NCI-H146 treated with DMSO at 0.1 percent for 48 hours (cell line): ENCODE measurements around the gene NRXN3.

Experiments
- DNase-seq: peaks from one replicate; lab custom pipeline; 2025; ENCODE audit not compliant: unreplicated experiment; lab: John Stamatoyannopoulos, UW

The NRXN3 gene

DNA sequence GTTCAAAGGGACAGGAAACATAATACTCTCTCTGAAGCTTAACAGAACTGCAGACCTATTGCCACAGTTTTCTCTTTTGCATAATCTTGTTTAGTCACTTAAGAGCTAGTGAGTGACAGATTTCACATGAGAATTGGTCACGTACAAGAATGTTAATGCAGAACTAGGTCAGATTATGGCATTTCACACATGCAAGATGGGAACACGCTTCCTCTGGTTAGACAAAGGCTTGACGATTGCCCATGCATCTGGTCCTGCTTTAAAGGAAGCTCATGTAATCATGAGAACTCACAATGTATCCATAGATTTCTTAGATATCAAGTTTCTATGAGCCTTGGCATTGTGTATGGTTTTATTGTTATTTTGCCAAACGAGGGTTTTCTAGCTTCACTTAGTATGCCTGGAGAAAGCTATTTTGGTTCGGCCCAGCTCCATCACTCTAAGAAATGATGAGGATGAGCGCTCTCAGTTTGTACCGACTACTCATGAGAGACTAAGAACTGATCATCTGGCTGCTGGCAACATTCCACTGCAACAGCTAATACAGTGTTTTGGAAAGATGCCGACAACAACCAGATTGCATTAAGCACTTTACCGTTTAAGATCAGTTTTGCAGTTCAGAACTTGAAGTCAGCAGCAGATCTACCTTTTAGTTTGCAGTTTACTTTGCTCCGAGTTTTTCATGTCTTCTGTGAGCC lies 1661.2 kb downstream of the NRXN3 start:
- no peak for DNase-seq

DNA sequence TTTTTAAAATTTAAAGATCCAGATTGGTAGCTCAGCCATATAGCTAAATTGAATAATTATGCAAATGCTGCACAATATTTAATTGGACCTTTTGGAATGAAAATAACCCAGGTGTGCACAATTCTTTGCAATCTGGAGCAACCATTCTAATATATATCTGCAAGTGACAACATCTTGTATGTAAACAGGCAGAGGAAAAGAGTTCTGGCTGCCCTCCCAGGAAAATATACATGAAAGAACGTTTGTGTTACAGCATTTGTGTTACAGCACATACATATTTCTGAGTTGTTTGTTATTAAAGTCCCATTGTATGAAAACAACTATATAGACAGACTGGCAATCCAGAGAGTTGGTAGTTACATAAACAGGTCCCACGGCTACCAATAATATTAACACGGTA lies 1663.6 kb downstream of the NRXN3 start:
- no peak for DNase-seq

DNA sequence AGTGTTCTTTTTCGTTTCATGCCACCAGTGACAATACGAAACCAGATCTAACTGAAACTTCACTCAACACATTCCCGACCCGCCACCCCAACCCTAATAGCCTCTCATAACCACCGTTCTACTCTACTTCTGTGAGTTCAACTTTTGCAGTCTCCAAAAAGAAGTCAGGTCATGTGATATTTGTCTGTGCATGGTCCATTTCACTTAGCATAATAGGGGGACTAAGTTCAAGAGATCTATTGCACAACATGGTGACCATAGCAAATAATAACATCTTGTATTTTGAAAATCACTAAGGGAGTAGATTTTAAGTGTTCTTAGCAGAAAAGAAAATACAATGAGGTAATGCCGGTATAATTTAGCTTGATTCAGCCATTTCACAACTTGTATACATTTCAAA lies 1664.7 kb downstream of the NRXN3 start:
- no peak for DNase-seq

DNA sequence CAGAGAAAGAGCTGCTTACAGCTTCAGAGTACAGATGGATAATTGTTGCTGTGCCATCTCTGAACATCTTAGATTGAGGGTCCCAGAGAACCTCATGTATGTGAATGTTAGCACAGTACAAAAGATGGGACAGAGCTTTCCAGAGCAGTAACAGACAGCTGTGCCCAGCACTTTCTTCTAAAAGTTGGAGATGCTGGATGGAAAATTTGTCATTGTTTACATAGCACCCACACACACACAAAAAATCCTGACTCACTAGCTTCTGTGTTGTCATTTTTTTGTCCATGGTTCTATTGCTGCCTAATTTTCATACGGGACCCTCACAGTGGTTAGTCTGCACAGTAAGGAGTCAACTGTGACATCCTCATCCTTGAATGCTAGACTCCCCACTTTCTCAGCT lies 1666.4 kb downstream of the NRXN3 start:
- no peak for DNase-seq

DNA sequence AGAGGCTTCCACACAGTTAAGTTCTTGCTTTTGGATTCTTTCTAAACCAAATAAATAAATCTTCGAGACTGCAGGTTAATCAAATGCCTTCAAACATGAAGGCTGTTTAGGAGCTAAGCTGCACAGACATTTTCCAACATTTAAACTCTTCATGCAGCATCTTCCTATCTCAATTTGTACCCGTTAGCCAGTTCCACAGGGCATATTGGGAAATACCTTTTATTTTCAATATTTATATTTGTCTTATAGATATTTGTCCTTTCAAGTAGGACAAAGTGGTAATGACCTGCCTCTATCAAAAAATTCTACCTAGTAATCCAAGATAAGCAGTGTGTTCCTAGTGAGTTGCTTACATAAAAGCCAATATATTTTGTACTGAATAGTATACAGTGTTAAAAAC lies 1667.5 kb downstream of the NRXN3 start:
- no peak for DNase-seq

DNA sequence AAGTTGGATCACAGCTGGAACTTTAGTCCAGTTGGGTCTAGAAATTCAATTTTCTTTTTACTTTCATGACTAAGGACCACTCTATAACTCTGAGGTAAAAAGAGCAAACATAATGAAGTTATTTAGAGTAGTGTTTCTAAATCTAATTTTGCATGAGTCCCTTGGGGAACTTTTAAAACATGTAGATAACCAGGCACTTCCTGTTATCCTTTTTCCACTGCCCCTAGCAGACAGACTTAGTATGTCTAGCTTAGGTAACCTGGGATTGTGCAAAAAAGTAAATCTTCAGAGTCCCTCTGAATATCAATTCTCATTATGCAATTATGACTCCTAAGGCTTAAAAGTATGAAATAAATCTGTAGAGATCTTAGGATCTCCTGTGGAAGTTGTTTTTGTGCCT lies 1669.9 kb downstream of the NRXN3 start:
- DNase-seq: no peak

DNA sequence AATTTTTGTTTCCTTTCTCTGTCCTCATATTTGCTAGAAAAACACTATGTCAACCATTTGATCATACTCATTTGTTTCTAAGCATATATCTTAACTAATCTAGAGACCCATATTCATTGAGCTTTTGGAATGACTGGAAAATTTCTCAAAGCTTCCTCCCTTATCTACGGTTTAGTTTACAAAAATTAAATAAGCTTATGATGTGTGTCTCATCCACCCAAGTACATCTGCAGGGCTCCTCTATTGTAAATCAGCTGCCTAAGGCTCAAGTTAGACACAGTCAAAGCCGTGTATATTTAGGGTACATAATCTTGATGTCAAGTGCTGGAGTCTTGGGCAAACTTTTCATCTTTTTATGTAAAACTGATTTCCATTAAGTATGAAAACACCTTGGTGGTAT lies 1670.7 kb downstream of the NRXN3 start:
- no peak for DNase-seq

DNA sequence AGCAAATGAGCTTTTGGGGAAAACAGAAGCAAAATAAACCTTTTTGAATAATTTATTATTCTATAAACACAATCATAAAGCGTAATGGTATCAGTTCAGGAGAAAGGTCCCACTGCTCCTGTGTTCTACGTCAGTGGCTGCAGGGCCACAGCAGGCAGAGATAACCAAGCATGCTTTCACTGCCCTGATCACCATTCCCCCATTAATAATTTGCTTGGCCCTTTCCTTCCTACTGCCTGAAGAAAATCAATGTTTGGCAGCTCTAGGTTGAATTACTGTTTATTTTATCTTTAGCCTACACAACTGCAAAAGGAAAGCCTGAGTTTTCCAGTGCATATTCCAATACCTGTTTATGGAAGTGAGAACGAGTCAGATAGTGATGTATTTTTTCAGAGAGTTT lies 1671.3 kb downstream of the NRXN3 start:
- DNase-seq: no peak

DNA sequence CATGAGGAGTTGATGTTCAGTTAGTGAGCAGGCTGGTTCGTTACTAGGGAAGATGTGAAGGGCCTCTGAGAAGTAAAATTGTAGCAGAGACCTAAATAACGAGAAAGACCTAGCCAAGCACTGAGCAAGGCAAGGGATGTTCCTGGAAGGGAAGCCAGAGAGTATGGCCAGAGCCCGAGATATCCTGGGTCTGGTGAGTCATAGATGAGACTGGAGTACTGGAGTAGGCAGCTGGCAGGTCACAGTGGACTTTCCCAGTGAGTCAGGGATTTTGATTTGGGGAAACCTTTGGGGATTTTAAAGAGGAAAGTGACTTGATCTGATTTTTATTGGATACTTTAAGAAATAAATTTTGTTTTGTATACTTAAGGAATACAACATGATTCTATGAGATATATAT lies 1672.1 kb downstream of the NRXN3 start:
- DNase-seq: no peak

DNA sequence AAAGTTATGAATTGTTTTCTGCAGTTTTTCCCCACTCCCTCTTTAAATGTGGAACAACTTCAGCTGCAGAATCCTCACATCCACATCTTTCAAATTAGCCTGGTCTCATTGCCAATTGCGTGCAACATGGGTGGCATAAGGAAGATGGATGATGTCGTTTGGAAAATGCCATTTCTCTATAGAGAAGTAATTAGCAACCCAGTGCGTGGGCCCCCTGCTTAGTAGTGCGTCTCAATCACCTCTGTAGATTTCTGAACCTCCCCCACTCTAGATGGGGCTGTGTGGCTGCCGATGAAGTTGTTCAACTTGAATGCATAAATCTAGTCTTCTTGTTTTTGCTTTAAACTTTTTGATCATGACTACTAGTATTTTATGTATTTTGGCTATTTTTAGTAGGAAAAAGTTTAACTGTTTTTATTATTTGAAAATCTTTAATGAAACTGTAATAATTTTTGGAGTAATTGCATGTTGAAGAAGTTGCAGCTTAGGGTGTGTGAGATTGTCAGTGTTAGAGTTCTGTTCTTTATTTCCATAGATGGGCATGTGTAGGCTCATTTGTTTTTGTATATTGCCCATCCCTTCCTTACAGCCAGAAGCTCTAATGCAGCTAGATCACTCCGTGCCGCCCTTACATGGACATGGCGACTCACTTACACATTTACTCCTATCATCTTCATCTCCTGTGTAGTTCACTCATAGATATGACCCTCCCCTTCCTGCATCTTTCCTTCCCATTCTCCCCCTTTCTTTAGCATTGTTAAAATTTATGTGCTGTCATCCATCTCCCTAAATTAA lies 1683.0 kb downstream of the NRXN3 start:
- no peak for DNase-seq

DNA sequence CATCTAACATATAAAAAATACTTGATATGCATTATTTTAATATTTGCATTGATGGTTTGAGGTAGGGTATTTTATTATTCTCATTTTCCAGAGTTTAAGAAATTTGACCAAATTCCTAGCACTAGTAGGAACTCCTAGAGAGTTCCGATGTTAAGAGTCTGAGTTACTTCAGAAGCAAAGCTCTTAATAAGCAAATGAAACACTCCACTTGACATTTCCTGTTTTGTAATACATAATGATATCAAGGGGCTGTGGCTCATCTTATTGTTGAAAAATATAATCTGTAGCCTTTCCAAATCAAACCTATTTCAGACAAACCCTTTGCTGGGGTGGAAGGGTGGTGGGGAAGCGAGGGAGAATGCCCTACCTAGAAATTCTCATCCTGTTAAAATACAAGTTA lies 1685.6 kb downstream of the NRXN3 start:
- no peak for DNase-seq

DNA sequence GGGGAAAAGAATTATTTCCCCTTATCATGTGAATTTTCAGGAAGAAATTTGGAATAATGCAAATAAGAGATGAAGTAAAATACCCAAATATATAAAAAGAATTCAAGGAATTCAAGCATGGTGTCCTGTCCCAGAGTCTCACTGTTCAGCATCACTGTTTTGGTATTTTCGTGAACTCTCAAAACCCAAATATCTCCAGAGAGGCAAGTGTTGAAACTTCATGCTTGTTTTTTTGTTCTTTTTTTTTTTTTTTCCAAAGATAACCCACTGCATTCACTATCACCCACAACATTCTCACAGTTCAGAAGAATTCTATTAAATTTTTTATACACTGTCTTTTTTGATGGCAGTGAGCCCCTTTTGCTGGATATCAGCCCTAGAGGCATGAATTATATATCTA lies 1686.2 kb downstream of the NRXN3 start:
- DNase-seq: no peak

DNA sequence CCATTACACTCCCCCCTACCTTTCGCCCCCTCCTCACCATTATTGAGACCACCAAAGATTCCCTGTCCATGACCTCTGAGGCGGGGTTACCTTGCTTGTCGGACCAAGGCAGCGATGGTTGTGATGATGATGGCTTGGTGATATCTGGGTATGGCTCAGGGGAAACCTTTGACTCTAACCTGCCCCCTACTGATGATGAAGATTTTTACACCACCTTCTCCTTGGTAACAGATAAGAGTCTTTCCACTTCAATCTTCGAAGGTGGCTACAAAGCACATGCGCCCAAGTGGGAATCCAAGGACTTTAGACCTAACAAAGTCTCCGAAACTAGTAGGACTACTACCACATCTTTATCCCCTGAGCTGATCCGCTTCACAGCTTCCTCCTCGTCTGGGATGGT lies 1690.9 kb downstream of the NRXN3 start:
- DNase-seq: no peak

DNA sequence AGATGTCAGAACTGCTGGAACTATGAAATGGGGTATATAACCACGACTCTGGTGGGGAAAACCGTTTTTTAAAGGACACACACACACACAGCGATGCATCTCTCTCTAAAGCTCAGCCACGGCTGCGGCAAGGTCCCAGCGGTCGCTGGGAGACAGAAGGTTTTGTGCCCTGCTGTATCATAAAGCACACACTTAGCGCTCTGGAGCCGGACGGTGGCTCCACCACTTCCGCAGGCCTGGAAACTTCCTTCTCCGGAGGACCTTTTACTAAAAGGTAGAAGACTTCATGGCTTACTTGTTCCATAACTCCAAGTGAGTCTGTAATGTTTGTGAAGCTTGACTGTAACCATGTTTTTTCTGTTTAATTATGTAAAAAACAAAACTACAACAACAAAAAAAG lies 1691.9 kb downstream of the NRXN3 start:
- DNase-seq: no peak

DNA sequence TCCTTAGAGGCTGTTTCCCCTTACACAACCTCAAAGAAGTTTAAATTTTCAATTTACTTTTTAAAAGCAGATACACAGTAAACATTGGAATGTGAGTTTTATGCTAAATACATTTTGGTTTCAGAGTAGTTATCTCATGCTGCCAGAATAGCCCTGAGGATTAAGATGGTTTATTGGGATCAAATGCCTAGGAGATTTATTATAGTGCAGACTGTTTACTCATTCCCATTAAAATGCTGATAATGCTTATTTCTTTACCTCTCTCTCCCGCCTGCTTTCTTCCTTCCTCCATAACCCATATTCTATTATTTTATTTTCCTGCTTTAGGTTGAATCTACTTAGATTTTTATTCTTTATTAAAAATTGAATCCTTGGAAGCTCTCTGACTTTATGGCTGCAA lies 1701.0 kb downstream of the NRXN3 start:
- no peak for DNase-seq

DNA sequence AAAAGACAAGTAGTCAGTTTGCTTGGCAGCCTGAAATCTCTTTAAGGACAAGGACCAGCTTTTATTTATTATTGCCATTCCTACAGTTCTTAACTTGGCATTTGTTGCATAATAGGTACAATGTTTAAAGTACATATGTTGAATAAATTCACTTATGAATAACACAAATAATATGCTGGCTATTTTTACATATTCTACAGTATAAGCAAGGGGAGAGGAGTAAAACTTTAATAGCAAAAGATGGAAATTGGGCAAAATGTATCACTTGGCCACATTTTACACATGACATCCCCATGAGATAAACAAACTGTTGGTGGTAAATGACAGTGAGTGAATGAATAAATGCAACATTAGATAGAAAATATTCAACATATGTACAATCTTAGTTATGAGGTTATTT lies 1708.1 kb downstream of the NRXN3 start:
- no peak for DNase-seq

DNA sequence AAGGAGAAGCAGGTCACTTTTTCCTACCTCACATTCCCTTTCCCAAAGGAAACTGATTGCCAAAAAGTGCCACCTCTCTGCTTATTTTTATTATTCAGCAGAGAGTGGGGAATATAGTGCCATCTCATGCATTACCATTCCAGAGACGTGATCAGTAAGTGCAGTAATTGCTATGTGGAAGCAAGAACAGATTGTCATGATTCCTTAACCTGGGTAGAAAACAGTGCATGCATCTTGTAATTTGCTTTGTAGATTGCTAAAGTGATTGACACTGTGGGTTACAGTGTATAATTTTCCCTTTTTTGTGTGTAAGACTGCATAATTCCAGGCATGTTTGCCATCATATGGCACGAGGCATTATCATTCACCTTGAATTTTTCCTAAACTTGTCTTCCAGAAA lies 1708.6 kb downstream of the NRXN3 start:
- DNase-seq: no peak

DNA sequence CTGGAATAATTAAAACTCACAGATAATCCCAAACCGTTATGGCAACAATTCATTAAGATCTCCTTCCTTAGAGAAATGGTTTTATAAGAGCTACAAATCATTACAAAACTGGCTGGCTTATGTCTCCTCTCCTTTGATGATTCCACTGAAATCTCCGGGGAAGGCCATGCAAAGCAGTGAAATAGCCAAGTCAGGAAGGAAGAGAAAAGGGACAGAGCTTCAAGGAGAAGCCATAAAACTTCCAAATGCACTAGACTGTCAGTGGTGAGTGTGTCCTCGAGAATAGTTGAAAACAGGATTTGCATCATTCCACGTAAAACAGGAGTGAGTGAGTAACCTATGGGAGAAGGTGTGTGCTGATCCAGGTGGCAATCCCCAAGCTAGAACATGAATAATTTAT lies 1711.1 kb downstream of the NRXN3 start:
- no peak for DNase-seq

DNA sequence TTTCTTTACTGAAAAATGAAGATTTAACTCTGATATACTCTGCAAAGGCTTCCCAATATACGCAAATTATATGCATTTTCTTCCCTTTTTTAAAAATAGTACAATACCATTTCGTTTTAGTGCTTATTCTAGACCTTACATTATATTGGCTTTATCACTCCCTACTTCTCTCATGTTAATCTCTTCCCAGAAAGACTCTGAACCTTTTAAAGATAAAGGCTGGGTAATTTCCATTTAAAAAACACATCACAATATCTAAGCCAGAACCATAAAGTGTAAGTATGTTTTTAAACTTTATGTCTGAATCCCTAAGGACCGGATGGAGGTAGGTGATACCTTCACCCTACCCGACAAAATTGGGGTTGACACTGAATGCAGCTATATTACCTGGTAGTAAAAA lies 1720.4 kb downstream of the NRXN3 start:
- DNase-seq: no peak

DNA sequence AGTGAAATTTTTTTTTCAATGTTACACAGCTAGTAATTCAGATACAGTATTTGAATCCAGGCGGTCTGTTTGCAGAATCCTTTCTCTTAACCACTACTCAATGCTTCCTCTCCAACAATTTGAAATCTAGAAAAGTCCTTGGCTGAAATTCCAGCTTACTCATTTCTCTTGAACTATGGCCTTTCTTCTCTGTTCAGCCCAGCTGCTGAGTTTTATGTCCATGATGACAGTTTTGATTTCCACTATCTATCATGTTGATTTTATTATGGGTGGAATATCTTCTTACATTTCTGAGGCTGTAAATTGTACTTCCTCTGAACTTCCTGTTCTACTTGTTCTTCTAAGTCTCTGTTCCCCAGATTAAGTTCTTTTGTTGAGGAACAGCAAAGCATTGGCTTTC lies 1725.8 kb downstream of the NRXN3 start:
- no peak for DNase-seq

DNA sequence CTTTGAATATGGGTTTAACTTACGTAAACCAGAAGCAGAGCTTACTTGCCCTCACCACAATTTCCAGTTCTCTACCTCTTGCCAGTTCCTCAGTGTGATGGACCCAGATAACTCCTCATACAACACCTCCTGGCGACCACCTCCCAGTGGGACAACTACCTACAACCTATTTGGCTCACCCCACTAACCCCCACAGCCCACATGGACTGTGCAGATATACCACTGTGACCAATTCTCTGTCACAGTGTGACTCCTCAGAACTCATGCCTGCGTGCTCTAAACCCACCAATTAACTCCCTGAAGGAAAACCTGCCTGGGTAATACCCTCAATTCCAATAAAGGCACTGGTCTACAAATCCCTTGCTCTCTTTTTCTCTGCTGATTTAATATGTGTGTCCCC lies 1729.4 kb downstream of the NRXN3 start:
- no peak for DNase-seq

DNA sequence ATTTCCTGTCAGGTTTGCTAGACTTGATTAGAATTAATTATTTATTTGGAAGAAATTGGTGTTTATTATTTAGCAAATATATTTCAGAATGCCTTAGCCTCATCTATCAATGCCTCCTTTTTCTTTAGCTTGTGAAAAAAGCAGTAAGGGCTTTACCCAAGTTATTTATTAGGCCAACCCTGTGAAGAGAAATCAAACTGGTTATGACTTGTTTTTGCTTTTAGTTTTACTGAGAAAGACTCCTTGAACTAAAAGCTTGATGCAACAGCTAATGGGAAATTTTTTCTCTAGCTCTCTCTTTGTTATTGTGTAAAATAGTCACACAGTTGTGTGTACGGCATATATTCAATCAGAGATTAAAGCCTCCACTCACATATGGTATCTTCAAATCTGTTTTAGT lies 1734.3 kb downstream of the NRXN3 start:
- DNase-seq: no peak

DNA sequence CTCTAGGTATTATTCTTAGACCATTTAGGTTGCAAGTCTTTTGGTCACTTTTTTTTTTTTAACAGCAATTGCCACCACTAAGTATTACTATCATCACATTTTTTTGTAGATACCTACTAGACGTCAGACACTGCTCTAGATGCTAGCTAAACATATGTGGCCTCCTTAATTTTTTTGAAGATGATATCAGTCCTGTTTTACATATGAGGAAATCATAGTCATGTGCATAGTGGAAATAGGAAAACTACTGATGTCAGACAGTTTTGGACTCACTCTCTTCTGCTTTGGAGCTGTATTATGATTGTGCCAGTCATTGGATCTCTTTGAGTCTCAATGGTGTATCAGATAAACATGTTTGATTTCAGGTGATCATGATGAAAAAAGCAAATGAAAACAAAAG lies 1736.8 kb downstream of the NRXN3 start:
- DNase-seq: no peak
